Measurements from ENCODE around the gene SLC30A3.

SLC30A3 gene

DNA sequence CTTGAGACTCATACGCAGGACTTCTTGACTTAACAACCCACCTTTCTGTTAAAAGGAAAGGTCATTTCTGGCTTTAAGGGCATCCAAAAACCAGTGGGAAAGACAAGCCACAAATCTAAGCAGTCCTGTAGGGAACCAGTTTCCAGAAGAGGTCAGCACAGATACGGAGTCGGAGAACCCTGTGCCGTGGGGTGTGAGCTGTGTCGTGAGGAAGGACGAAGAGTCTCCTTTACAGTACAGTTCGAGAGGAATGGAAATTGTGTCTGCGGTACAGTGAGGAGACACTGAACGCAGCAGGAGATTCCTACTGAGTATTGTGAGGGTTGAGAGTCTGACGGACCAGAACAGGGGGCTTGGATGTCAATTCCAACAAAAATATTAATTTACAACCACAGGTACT is 17.7 kb downstream of the SLC30A3 start:
- TF ChIP-seq TAF1 (IDR thresholded peaks at IDR 0.05; ENCODE audit: borderline replicate concordance, insufficient read depth, low read length): no peak
- no peak for TF ChIP-seq FOXP2 (optimal IDR thresholded peaks at IDR 0.05; ENCODE audit: borderline replicate concordance, extremely low read depth, extremely low read length, insufficient read depth)
- TF ChIP-seq POLR2AphosphoS5 (IDR thresholded peaks at IDR 0.05; ENCODE audit: low read depth, low read length): no peak
- no peak for TF ChIP-seq SIN3A (IDR thresholded peaks at IDR 0.05; ENCODE audit: borderline replicate concordance, insufficient read depth, low read length)
- TF ChIP-seq, protein P1, sequence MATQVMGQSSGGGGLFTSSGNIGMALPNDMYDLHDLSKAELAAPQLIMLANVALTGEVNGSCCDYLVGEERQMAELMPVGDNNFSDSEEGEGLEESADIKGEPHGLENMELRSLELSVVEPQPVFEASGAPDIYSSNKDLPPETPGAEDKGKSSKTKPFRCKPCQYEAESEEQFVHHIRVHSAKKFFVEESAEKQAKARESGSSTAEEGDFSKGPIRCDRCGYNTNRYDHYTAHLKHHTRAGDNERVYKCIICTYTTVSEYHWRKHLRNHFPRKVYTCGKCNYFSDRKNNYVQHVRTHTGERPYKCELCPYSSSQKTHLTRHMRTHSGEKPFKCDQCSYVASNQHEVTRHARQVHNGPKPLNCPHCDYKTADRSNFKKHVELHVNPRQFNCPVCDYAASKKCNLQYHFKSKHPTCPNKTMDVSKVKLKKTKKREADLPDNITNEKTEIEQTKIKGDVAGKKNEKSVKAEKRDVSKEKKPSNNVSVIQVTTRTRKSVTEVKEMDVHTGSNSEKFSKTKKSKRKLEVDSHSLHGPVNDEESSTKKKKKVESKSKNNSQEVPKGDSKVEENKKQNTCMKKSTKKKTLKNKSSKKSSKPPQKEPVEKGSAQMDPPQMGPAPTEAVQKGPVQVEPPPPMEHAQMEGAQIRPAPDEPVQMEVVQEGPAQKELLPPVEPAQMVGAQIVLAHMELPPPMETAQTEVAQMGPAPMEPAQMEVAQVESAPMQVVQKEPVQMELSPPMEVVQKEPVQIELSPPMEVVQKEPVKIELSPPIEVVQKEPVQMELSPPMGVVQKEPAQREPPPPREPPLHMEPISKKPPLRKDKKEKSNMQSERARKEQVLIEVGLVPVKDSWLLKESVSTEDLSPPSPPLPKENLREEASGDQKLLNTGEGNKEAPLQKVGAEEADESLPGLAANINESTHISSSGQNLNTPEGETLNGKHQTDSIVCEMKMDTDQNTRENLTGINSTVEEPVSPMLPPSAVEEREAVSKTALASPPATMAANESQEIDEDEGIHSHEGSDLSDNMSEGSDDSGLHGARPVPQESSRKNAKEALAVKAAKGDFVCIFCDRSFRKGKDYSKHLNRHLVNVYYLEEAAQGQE (IDR thresholded peaks at IDR 0.05; ENCODE audit: insufficient read depth in 1 of 2, low read depth in 2 of 2, low read length in 2 of 2): no peak

DNA sequence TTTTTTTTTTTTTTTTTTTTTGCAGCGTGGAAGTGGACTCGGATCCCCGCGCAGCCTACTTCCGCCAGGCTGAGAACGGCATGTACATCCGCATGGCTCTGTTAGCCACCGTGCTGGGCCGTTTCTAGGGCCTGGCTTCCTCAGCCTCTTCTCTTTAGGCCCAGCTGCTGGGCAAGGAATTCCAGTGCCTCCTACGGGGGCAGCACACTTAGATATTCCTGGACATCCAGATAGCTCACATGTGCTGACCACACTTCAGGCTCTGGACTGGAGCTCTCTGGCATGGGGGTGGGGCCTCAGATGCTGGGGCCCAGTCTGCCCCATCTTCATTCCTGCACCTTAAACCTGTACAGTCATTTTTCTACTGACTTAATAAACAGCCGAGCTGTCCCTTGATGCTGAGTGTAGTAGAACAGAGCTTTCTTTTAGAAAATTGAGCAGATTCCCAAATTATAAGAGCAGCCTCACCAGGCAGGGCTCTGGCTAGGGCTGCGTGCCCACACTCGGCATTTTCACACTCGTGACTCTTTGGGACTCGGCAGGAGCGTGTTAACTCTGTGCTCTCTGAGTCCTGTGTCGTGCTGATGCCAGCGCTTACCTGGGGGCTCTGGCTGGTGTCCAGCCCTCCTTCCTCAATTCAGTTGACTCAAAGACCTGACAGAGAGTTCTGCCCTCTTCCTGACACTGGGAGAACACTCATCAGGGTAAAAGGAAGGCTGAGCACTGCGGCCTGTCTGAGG is 19.3 kb downstream of the SLC30A3 start:
- no peak for TF ChIP-seq POLR2AphosphoS5 (IDR thresholded peaks at IDR 0.05; ENCODE audit: low read depth, low read length)
- no peak for TF ChIP-seq SIN3A (IDR thresholded peaks at IDR 0.05; ENCODE audit: borderline replicate concordance, insufficient read depth, low read length)
- TF ChIP-seq TAF1 (IDR thresholded peaks at IDR 0.05; ENCODE audit: borderline replicate concordance, insufficient read depth, low read length): no peak
- TF ChIP-seq FOXP2 (optimal IDR thresholded peaks at IDR 0.05; ENCODE audit: borderline replicate concordance, extremely low read depth, extremely low read length, insufficient read depth): no peak
- TF ChIP-seq, protein P1 (IDR thresholded peaks at IDR 0.05; ENCODE audit: insufficient read depth in 1 of 2, low read depth in 2 of 2, low read length in 2 of 2): no peak

DNA sequence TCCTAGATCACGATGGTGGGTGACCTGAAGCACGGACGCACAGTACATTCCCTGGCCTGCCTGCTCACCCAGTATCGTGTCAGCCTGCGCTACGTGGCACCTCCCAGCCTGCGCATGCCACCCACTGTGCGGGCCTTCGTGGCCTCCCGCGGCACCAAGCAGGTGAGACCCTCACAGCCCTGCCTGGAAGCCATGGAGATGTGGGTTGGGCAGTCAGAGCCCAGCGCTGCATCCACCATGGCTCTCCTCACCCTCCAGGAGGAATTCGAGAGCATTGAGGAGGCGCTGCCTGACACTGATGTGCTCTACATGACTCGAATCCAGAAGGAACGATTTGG is 20.3 kb downstream of the SLC30A3 start:
- TF ChIP-seq TAF1 (IDR thresholded peaks at IDR 0.05; ENCODE audit: borderline replicate concordance, insufficient read depth, low read length): no peak
- TF ChIP-seq, protein P1 (IDR thresholded peaks at IDR 0.05; ENCODE audit: insufficient read depth in 1 of 2, low read depth in 2 of 2, low read length in 2 of 2): no peak
- no peak for TF ChIP-seq FOXP2 (optimal IDR thresholded peaks at IDR 0.05; ENCODE audit: borderline replicate concordance, extremely low read depth, extremely low read length, insufficient read depth)
- no peak for TF ChIP-seq SIN3A (IDR thresholded peaks at IDR 0.05; ENCODE audit: borderline replicate concordance, insufficient read depth, low read length)
- no peak for TF ChIP-seq POLR2AphosphoS5 (IDR thresholded peaks at IDR 0.05; ENCODE audit: low read depth, low read length)

DNA sequence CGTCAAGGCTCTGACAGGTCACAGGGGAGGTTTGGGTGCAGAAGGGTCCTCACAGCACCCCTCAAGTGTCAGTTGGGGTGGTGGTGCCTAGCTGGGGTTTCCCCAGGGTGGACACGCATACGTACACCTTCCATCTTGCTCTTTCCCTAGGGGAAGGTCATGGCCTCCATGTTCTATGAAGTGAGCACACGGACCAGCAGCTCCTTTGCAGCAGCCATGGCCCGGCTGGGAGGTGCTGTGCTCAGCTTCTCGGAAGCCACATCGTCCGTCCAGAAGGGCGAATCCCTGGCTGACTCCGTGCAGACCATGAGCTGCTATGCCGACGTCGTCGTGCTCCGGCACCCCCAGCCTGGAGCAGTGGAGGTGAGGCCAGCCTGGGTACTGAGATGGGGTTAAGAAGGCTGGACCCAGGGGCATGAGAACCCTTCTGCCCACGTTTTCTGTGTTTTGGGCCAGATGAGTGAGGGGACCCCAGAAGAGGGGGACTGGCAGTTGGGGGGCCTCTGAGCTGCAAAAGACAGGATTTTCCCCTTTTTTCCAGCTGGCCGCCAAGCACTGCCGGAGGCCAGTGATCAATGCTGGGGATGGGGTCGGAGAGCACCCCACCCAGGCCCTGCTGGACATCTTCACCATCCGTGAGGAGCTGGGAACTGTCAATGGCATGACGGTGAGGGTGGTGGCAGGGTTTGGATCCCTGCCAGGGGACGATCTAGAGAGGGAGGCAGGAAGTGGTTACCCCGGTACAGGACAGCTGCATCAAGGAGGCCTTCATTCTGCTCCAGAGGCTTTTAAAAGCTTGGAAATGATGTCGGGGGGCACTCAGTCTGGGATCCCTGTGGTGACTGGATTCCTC is 20.9 kb downstream of the SLC30A3 start:
- TF ChIP-seq POLR2AphosphoS5 (IDR thresholded peaks at IDR 0.05; ENCODE audit: low read depth, low read length): no peak
- TF ChIP-seq, protein P1 (IDR thresholded peaks at IDR 0.05; ENCODE audit: insufficient read depth in 1 of 2, low read depth in 2 of 2, low read length in 2 of 2): no peak
- no peak for TF ChIP-seq FOXP2 (optimal IDR thresholded peaks at IDR 0.05; ENCODE audit: borderline replicate concordance, extremely low read depth, extremely low read length, insufficient read depth)
- no peak for TF ChIP-seq SIN3A (IDR thresholded peaks at IDR 0.05; ENCODE audit: borderline replicate concordance, insufficient read depth, low read length)
- TF ChIP-seq TAF1 (IDR thresholded peaks at IDR 0.05; ENCODE audit: borderline replicate concordance, insufficient read depth, low read length): no peak

Data from PFSK-1 (cell line).